T-helper 9 cell (primary cell): ENCODE measurements around the gene TMC4.
"Not testable (repeated sequence)": the region's sequence is repeated elsewhere in the genome, so short reads cannot be mapped to it uniquely, and the experiment has no call there.

Experiments
- DNase-seq: peaks from one replicate; pipeline ENCODE4 v3.0.0-alpha.2; 2020

Gene TMC4

GRCh38 chr19:54204767-54205468 is 32.0 kb upstream of the TMC4 start:
- DNase-seq: no peak

GRCh38 chr19:54203151-54203611 is 30.2 kb upstream of the TMC4 start:
- no peak for DNase-seq

- no peak for DNase-seq
These were observed 29.0 kb upstream of the TMC4 start for GRCh38 chr19:54201980-54202379.

- no peak for DNase-seq
These were observed 28.3 kb upstream of the TMC4 start for GRCh38 chr19:54201172-54201701.

GRCh38 chr19:54199401-54199800 is 26.4 kb upstream of the TMC4 start:
- DNase-seq: no peak

GRCh38 chr19:54197121-54197520 is 24.2 kb upstream of the TMC4 start:
- no peak for DNase-seq

GRCh38 chr19:54196536-54196935 is 23.6 kb upstream of the TMC4 start:
- DNase-seq: no peak

GRCh38 chr19:54194463-54194862 is 21.5 kb upstream of the TMC4 start:
- DNase-seq: not testable (repeated sequence)

- no peak for DNase-seq
These were observed 20.1 kb upstream of the TMC4 start for GRCh38 chr19:54193011-54193410.

- no peak for DNase-seq
These were observed 19.0 kb upstream of the TMC4 start for GRCh38 chr19:54191811-54192453.

- peak; percentile 82 for DNase-seq
These were observed 18.3 kb upstream of the TMC4 start, which contains the start of gene TSEN34 for GRCh38 chr19:54191011-54191810. Gene TSEN34, plus strand, starts transcription at chr19:54191308. Its CDS starts 57 bp downstream, at chr19:54191365.

GRCh38 chr19:54190503-54191010 is 17.6 kb upstream of the TMC4 start:
- peak; percentile 100 for DNase-seq

GRCh38 chr19:54189735-54190502 is 17.0 kb upstream of the TMC4 start:
- peak; percentile 99 for DNase-seq

- DNase-seq: peak; percentile 52
These were observed 16.3 kb upstream of the TMC4 start, which contains the start of gene MBOAT7 for GRCh38 chr19:54189145-54189734. Gene MBOAT7, minus strand, starts transcription at chr19:54189580. Its CDS starts 1,072 bp downstream, at chr19:54188508.

- DNase-seq: peak; percentile 50
These were observed 15.4 kb upstream of the TMC4 start for GRCh38 chr19:54188215-54188871.

GRCh38 chr19:54186934-54187381 is 14.0 kb upstream of the TMC4 start:
- DNase-seq: no peak

- DNase-seq: no peak
These were observed 13.4 kb upstream of the TMC4 start for GRCh38 chr19:54186351-54186750.

- DNase-seq: no peak
These were observed 10.5 kb upstream of the TMC4 start for GRCh38 chr19:54183431-54183830.

GRCh38 chr19:54181894-54182293 is 8.9 kb upstream of the TMC4 start:
- DNase-seq: not testable (repeated sequence)

GRCh38 chr19:54180691-54181091 is 7.7 kb upstream of the TMC4 start:
- no peak for DNase-seq

GRCh38 chr19:54179921-54180461 is 7.0 kb upstream of the TMC4 start:
- DNase-seq: no peak
